H1 (cell line): ENCODE results near the gene CLIP4. TPM values are rescaled to one million over a fixed set of nuclear protein-coding genes. Genes with fewer than 3 reads are reported as not detected.

Experiments used
- CTCF ChIA-PET: fragments of 300-600 bp; sonication (Branson Sonifier 250); formaldehyde crosslinking; loops from one replicate; lab custom pipeline; 2021; ENCODE audit not compliant: partially characterized antibody; lab: Charles Lee
- POLR2A ChIA-PET: fragments of 300-600 bp; sonication (Branson Sonifier 250); formaldehyde crosslinking; loops from one replicate; lab custom pipeline; 2021; ENCODE audit warnings: inconsistent platforms; ENCODE audit not compliant: partially characterized antibody; lab: Charles Lee
- DNase-seq, 2 experiments: peaks; one replicate each; pipeline versions ENCODE4 v3.0.0 to v3.0.0-alpha.2; 2010 to 2022; ENCODE audit warnings: low spot score in 2 of 2, low read depth in 1 of 2, mixed read lengths in 1 of 2
- FAIRE-seq: peaks from 2 replicates; lab custom pipeline; 2011; peaks lifted over from hg19 to GRCh38; lab: Jason Lieb, UNC
- H2AFZ ChIP-seq: 2 replicates; pipeline ENCODE4 v1.8.1; 2012; ENCODE audit warnings: low read length, inconsistent platforms
- H2AK5ac ChIP-seq: 2 replicates; pipeline ENCODE4 v1.6.1; 2013; ENCODE audit warnings: low read depth, low read length
- H2BK120ac ChIP-seq: replicated peaks from 2 replicates; pipeline ENCODE3; 2013; ENCODE audit warnings: low read depth, low read length, inconsistent platforms
- H2BK12ac ChIP-seq: 2 replicates; pipeline ENCODE4 v1.6.1; 2013; ENCODE audit warnings: low read depth, low read length
- H2BK15ac ChIP-seq: 2 replicates; pipeline ENCODE4 v1.6.1; 2013; ENCODE audit warnings: low read length
- H2BK20ac ChIP-seq: 2 replicates; pipeline ENCODE4 v1.6.1; 2013; ENCODE audit warnings: low read length
- H2BK5ac ChIP-seq: 2 replicates; pipeline ENCODE4 v1.6.1; 2013; ENCODE audit warnings: low read depth, low read length
- H3K14ac ChIP-seq: 2 replicates; pipeline ENCODE4 v1.6.1; 2013; ENCODE audit warnings: inconsistent platforms; ENCODE audit not compliant: insufficient read length
- H3K18ac ChIP-seq: 2 replicates; pipeline ENCODE4 v1.6.1; 2013; ENCODE audit warnings: low read length; ENCODE audit errors: extremely low read depth
- H3K23ac ChIP-seq: 2 replicates; pipeline ENCODE4 v1.6.1; 2013; ENCODE audit warnings: inconsistent platforms; ENCODE audit not compliant: insufficient read length
- H3K23me2 ChIP-seq: 2 replicates; pipeline ENCODE4 v1.6.1; 2013; ENCODE audit warnings: low read depth, low read length
- H3K27ac ChIP-seq: 2 replicates; pipeline ENCODE4 v1.6.1; 2011; ENCODE audit warnings: low read depth, low read length, inconsistent platforms
- H3K27me3 ChIP-seq, 4 experiments: replicated peaks in 1 of 4; 1 replicate in 1 of 4; 2 replicates in 3 of 4; pipeline versions ENCODE4 v1.6.1 to v1.8.1; 2011 to 2013; ENCODE audit warnings: low read length in 3 of 4, mild to moderate bottlenecking in 3 of 4, inconsistent platforms in 2 of 4, mixed read lengths in 2 of 4, moderate library complexity in 1 of 4; ENCODE audit not compliant: control insufficient read depth in 3 of 4, insufficient read depth in 3 of 4; ENCODE audit errors: extremely low read depth in 1 of 4
- H3K36me3 ChIP-seq, 4 experiments: 2 replicates each; pipeline versions ENCODE4 v1.6.1 to v1.8.1; 2011 to 2013; ENCODE audit warnings: mild to moderate bottlenecking in 4 of 4, low read length in 3 of 4, moderate library complexity in 2 of 4, control low read depth in 1 of 4, inconsistent platforms in 1 of 4; ENCODE audit not compliant: insufficient read depth in 4 of 4, control insufficient read depth in 2 of 4
- H3K4ac ChIP-seq: replicated peaks from 2 replicates; pipeline ENCODE3; 2013; ENCODE audit warnings: low read length, low read depth, mixed read lengths, inconsistent platforms; ENCODE audit not compliant: insufficient read length
- H3K4me1 ChIP-seq, 4 experiments: replicated peaks in 1 of 4; 1 replicate in 1 of 4; 2 replicates in 3 of 4; pipeline versions ENCODE4 v1.6.1 to v1.8.1; 2011 to 2013; ENCODE audit warnings: low read length in 3 of 4, inconsistent platforms in 2 of 4, mixed read lengths in 1 of 4; ENCODE audit not compliant: insufficient read depth in 4 of 4, control insufficient read depth in 3 of 4
- H3K4me2 ChIP-seq, 2 experiments: 2 replicates each; pipeline versions ENCODE4 v1.6.1 to v1.8.1; 2011 to 2013; ENCODE audit warnings: low read depth in 2 of 2, low read length in 2 of 2, control low read depth in 1 of 2, inconsistent platforms in 1 of 2, mild to moderate bottlenecking in 1 of 2; ENCODE audit not compliant: insufficient read depth in 1 of 2
- H3K4me3 ChIP-seq, 4 experiments: fragments of 200-600, 300-600 bp in 1 of 4; sonication (generic), shearing (Covaris generic), sonication (Bioruptor Twin) in 1 of 4; 2 replicates each; pipeline versions ENCODE4 v1.5.1 to v1.8.1; 2011 to 2016; ENCODE audit warnings: low read length in 4 of 4, low read depth in 3 of 4, control low read depth in 2 of 4, inconsistent platforms in 2 of 4, mild to moderate bottlenecking in 2 of 4, mixed read lengths in 1 of 4, moderate library complexity in 1 of 4; ENCODE audit not compliant: insufficient read depth in 2 of 4; ENCODE audit errors: extremely low read depth in 1 of 4
- H3K56ac ChIP-seq: replicated peaks from 2 replicates; pipeline ENCODE3; 2013; ENCODE audit warnings: low read depth, mild to moderate bottlenecking, mixed read lengths, low read length, inconsistent platforms; ENCODE audit not compliant: insufficient read length
- H3K79me1 ChIP-seq: 2 replicates; pipeline ENCODE4 v1.6.1; 2013; ENCODE audit warnings: low read depth, low read length, control low read depth
- H3K79me2 ChIP-seq, 2 experiments: 2 replicates each; pipeline versions ENCODE4 v1.6.1 to v1.8.1; 2012 to 2013; ENCODE audit warnings: low read length in 2 of 2, mild to moderate bottlenecking in 2 of 2, inconsistent platforms in 1 of 2; ENCODE audit not compliant: insufficient read depth in 2 of 2, control insufficient read depth in 1 of 2
- H3K9ac ChIP-seq, 4 experiments: replicated peaks in 1 of 4; 1 replicate in 1 of 4; 2 replicates in 3 of 4; pipeline versions ENCODE4 v1.6.1 to v1.8.1; 2011 to 2013; ENCODE audit warnings: low read depth in 3 of 4, low read length in 3 of 4, control low read depth in 2 of 4, mild to moderate bottlenecking in 2 of 4, moderate library complexity in 2 of 4, inconsistent platforms in 1 of 4; ENCODE audit errors: extremely low read depth in 1 of 4
- H3K9me3 ChIP-seq, 2 experiments: 2 replicates each; pipeline versions ENCODE4 v1.6.1 to v1.8.1; 2012 to 2013; ENCODE audit warnings: mild to moderate bottlenecking in 2 of 2, moderate library complexity in 2 of 2, control low read depth in 1 of 2, inconsistent platforms in 1 of 2, low read depth in 1 of 2, low read length in 1 of 2, mixed read lengths in 1 of 2; ENCODE audit not compliant: insufficient read depth in 2 of 2
- H4K20me1 ChIP-seq, 2 experiments: replicated peaks in 1 of 2; 2 replicates each; pipeline versions ENCODE3 to v1.8.1; 2011 to 2013; ENCODE audit warnings: inconsistent platforms in 2 of 2, low read length in 2 of 2, mild to moderate bottlenecking in 1 of 2; ENCODE audit not compliant: insufficient read depth in 2 of 2, control insufficient read depth in 1 of 2
- H4K5ac ChIP-seq: 2 replicates; pipeline ENCODE4 v1.6.1; 2013; ENCODE audit warnings: low read length, low read depth, mixed read lengths, inconsistent platforms; ENCODE audit not compliant: insufficient read length
- H4K8ac ChIP-seq: 2 replicates; pipeline ENCODE4 v1.8.0; 2013; ENCODE audit warnings: mild to moderate bottlenecking, moderate library complexity, low read length, inconsistent platforms; ENCODE audit not compliant: insufficient read depth; ENCODE audit errors: extremely low read depth
- H4K91ac ChIP-seq: replicated peaks from 2 replicates; pipeline ENCODE3; 2013; ENCODE audit warnings: low read length, mixed read lengths, inconsistent platforms; ENCODE audit not compliant: insufficient read length
- HDAC6 ChIP-seq: IDR thresholded peaks from one replicate; pipeline ENCODE4 v1.7.1; 2012; ENCODE audit warnings: low read depth, mild to moderate bottlenecking, inconsistent platforms, low read length, moderate library complexity
- WGBS, 2 experiments: shearing (Covaris generic) in 1 of 2; methylation state at CpG; one replicate each; pipeline versions ENCODE4 v1.1.6 to v1.1.7; 2013 to 2015; ENCODE audit warnings: low lambda C conversion rate in 2 of 2, mixed read lengths in 2 of 2, inconsistent platforms in 1 of 2, low coverage in 1 of 2, missing lambda C conversion rate in 1 of 2; ENCODE audit not compliant: insufficient replicate concordance in 2 of 2, insufficient coverage in 1 of 2, insufficient read length in 1 of 2; ENCODE audit errors: extremely low coverage in 1 of 2, missing lambda C conversion rate in 1 of 2; 5-methylcytosine and 5-hydroxymethylcytosine counted together
- polyA plus RNA-seq, 7 experiments: library from polyadenylated mRNA; depleted of rRNA in 3 of 7; stranded (reverse) in 5 of 7; unstranded in 2 of 7; fragments of >200 nt in 5 of 7; fragments of 200-250 nt in 2 of 7; gene quantifications; 1 replicate in 5 of 7; 2 replicates in 1 of 7; 4 replicates in 1 of 7; pipeline versions ENCODE4 v1.2.1 to v1.2.3, GENCODE V29; 2011 to 2013; ENCODE audit warnings: missing spikeins in 2 of 7, mixed read lengths in 2 of 7
- total RNA-seq: library from RNA; stranded (reverse); fragmentation: NEBNext Ultra II Directional; extraction: Animal tissue kit (Norgen Biotek cat#: 25700); gene quantifications from 2 replicates; pipeline ENCODE4 v1.2.1, GENCODE V29; 2021

Gene CLIP4
- total and polyA plus RNA-seq, 2 of the 8 experiments (the other 6 are each of a cell fraction or from before 2014, with no cell fraction given): 0.08 to 0.09 TPM

GRCh38 chr2:29220506-29221270 lies 105.5 kb downstream of the CLIP4 start:
- H3K9ac ChIP-seq: no peak overlapping the region
- ChIA-PET CTCF (interaction anchor here (0.6 to 0.9 kb wide), 2 partner anchors 123 to 436 kb away, joined by 3 read pairs; no protein-coding TSS in a partner anchor), POLR2A (interaction anchor here (1.1 kb wide), 1 partner anchor 23 kb away, joined by 3 read pairs; no protein-coding TSS in a partner anchor)
- DNase-seq (no peak), FAIRE-seq (no peak)
- H3K4me3 ChIP-seq: no peak overlapping the region
- no peaks in the 10 kb centered on the region for H3K4me1 ChIP-seq
- H2AFZ ChIP-seq: no peak overlapping the region
- H4K91ac ChIP-seq: no peak overlapping the region
- no peak overlapping the region for H2BK20ac ChIP-seq
- H3K4ac ChIP-seq: no peak overlapping the region
- H4K5ac ChIP-seq: no peak overlapping the region
- no peak overlapping the region for H3K4me2 ChIP-seq
- H3K79me2 ChIP-seq: no peaks in the 10 kb centered on the region
- no peaks in the 10 kb centered on the region for H3K27me3 ChIP-seq
- no peak overlapping the region for H3K14ac ChIP-seq
- no peak overlapping the region for H2BK120ac ChIP-seq
- H3K56ac ChIP-seq: no peak overlapping the region
- peaks cover 0 to 8% of the 10 kb centered on the region in 2 experiments for H4K20me1 ChIP-seq
- H3K23me2 ChIP-seq: peaks cover 8% of the 10 kb centered on the region
- H3K9me3 ChIP-seq: no peaks in the 10 kb centered on the region
- H3K18ac ChIP-seq: no peak overlapping the region
- H2AK5ac ChIP-seq: no peak overlapping the region
- H3K79me1 ChIP-seq: no peaks in the 10 kb centered on the region
- no peak overlapping the region for H2BK12ac ChIP-seq
- H2BK15ac ChIP-seq: no peak overlapping the region
- H3K36me3 ChIP-seq: no peaks in the 10 kb centered on the region
- 91% methylated on average over 12 of the region's 12 CpGs; no CpG with 5 or more reads in 1 of the 2 experiments for WGBS, 2 experiments
- H3K23ac ChIP-seq: no peak overlapping the region
- H4K8ac ChIP-seq: no peak overlapping the region; the same call in 1 of the 2 replicates
- H3K27ac ChIP-seq: no peak overlapping the region
- H2BK5ac ChIP-seq: no peak overlapping the region
- TF ChIP-seq HDAC6: no peak
